ENCODE measurements around the gene ADAMTSL4.

ADAMTSL4 gene

DNA sequence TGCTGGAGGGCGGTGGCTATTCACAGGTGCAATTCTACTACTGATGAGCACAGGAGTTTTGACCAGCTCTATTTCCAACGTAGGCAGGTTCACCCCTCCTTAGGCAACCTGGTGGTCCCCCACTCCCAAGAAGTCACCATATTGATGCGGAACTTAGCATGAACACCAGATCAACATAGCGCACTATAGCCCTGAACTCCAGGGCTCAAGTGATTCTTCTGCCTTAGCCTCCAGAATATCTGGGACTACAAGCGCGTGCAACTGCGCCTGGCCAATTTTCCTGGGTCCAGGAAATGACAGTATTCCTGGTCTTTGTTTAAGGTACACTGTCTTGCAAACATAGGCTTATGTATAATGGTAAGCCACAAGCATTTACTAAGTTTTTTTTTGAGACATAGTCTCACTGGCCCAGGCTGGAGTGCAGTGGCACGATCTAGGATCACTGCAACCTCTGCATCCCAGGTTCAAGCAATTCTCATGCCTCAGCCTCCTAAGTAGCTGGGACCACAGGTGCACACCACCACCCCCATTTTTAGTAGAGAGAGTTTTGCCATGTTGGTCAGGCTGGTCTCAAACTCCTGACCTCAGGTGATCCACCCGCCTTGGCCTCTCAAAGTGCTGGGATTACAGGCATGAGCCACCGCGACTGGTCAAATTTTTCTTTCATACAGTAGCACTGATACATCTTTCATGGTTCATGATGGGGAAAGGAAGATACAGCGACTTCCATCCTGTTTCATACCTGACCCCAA, 17.6 kb downstream of the ADAMTSL4 start:
- no peak for TF ChIP-seq CTCF (IDR thresholded peaks at IDR 0.05)
- no peak for TF ChIP-seq ZFX (IDR thresholded peaks at IDR 0.05; ENCODE audit: borderline replicate concordance)
- H3K27ac ChIP-seq = peak overlapping the region; percentile 93

GRCh38 chr1:150567341-150567716, 18.1 kb downstream of the ADAMTSL4 start:
- H3K27ac ChIP-seq = peak overlapping the region; percentile 93
- TF ChIP-seq ZFX (IDR thresholded peaks at IDR 0.05; ENCODE audit: borderline replicate concordance) = no peak
- TF ChIP-seq CTCF (IDR thresholded peaks at IDR 0.05) = no peak

- H3K27ac ChIP-seq = peak overlapping the region; percentile 93
- TF ChIP-seq CTCF (IDR thresholded peaks at IDR 0.05) = peak; percentile 16; the same call in 1 of the 2 replicates
- TF ChIP-seq ZFX (IDR thresholded peaks at IDR 0.05; ENCODE audit: borderline replicate concordance) = no peak
Observed at GRCh38 chr1:150567717-150568593, 18.7 kb downstream of the ADAMTSL4 start.

GRCh38 chr1:150568594-150568966, 19.4 kb downstream of the ADAMTSL4 start:
- H3K27ac ChIP-seq = peak overlapping the region; percentile 93

DNA sequence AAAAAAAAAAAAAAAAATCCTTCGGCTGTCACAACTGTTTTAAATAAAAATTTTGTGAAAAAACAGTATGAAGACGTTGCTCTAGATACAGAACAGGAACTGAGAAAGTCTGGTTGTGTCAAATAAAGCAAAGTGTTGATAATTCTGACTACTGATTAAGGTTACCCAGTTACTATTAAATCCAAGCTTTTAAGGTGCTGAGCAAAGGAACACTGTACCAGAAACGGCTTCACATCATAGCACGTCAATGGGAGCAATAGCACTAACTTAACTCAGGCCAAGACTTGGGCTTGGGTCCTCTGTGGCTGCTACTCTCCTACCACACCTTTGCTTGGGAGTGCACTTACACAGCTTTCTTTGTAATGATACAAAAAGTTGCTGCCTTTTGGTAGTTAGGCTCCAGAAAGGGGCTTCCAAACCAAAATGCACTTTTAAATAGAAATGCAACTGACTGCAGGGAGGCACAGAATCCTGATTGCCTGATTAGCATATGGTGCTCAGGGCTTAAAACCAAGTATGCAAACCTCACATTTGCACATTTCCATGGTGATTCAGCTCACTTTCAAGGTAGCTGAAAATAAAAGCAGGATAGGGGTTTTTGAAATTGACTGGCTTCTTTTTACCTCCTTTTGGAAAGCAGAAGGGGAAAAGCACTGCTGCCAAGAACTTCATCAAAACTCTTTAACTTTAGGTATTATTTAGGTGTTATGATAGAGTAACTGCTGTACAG, 23.9 kb downstream of the ADAMTSL4 start:
- no peak for TF ChIP-seq CTCF (IDR thresholded peaks at IDR 0.05)
- TF ChIP-seq ZFX (IDR thresholded peaks at IDR 0.05; ENCODE audit: borderline replicate concordance) = no peak
- peak overlapping the region; percentile 93 for H3K27ac ChIP-seq

More at GRCh38 chr1:150568594-150568966, 19.4 kb downstream of the ADAMTSL4 start:
- TF ChIP-seq CTCF (IDR thresholded peaks at IDR 0.05) (no peak), ZFX (IDR thresholded peaks at IDR 0.05; ENCODE audit: borderline replicate concordance) (no peak)

GRCh38 chr1:150573648-150574071, 24.5 kb downstream of the ADAMTSL4 start:
- H3K27ac ChIP-seq = peak overlapping the region; percentile 93

DNA sequence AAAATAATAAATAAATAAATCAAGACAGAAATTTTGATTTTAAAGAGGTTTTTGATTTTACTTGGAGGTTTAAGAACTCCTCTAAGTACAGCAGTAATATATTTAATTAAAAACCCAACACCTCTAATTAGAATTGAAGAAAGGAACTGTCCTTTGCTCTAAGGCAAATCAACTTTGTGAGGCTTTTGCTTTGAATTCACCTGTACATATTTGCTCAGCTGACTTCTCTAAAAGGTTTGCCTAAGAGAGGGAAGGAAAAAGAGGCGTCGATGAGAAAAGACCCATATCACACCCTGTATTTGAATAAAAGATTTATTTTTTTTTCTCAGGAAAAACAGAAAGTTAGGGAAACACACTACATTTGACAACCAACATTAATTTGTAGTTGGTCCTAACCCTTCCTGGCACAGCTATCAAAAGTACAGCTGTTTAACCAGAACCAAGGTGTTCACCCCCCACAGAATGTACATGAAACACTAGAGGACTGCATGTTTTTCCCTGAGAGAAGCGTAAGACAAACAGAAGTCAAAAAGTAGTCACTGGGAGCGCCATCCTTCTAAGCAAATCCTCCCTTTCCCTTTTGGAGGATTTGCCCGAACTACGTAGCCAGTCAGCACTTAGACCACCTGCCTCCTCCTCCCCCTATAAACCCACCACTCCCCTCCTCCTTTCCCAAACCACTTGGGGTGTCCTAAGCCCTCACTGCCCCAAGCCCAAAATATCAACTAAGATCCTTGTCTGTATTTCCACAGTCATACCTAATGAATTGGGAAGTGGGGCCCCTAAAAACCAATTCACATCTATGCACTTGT, 25.3 kb downstream of the ADAMTSL4 start:
- no peak for TF ChIP-seq ZFX (IDR thresholded peaks at IDR 0.05; ENCODE audit: borderline replicate concordance)
- TF ChIP-seq CTCF (IDR thresholded peaks at IDR 0.05) = no peak

More for the DNA sequence above, 25.3 kb downstream of the ADAMTSL4 start:
- peak overlapping the region; percentile 93 for H3K27ac ChIP-seq

All from 22Rv1 (cell line).